ENCODE data around the gene SMAD7. TPM values are rescaled to one million over a fixed set of nuclear protein-coding genes. Genes with fewer than 3 reads are reported as not detected.

Gene SMAD7
- total and polyA plus RNA-seq, 10 of the 15 experiments (the other 5 are each of a cell fraction or from before 2014, with no cell fraction given) = 1.3 to 22.5 (median 8.0) TPM

GRCh38 chr18:48928787-48929186, 22.0 kb downstream of the SMAD7 start (continued):
- TF ChIP-seq ZNF687 (IDR thresholded peaks at IDR 0.05) (peak; percentile 55), CUX1 (IDR thresholded peaks at IDR 0.05; ENCODE audit: insufficient replicate concordance, low read depth, low read length) (no peak), CREM (IDR thresholded peaks at IDR 0.05; ENCODE audit: low read depth) (peak; percentile 55), NBN (IDR thresholded peaks at IDR 0.05) (no peak), ATF3 (IDR thresholded peaks at IDR 0.05; ENCODE audit: borderline replicate concordance, extremely low read depth, low read depth, low read length) (no peak), YY1 (IDR thresholded peaks at IDR 0.05; ENCODE audit: low read depth, low read length) (no peak), CREB1 (IDR thresholded peaks at IDR 0.05; ENCODE audit: low read depth) (peak; percentile 53; the same call in 1 of the 2 replicates), NRF1 (conservative IDR thresholded peaks at IDR 0.05; ENCODE audit: low read depth, low read length) (no peak), TAF1 (IDR thresholded peaks at IDR 0.05; ENCODE audit: borderline replicate concordance, low read depth, low read length) (no peak; the same call in 1 of the 2 replicates), SREBF1 (IDR thresholded peaks at IDR 0.05; ENCODE audit: low read length) (no peak), CBFB (IDR thresholded peaks at IDR 0.05; ENCODE audit: low read depth) (no peak), LARP7 (IDR thresholded peaks at IDR 0.05) (no peak), SP1 (IDR thresholded peaks at IDR 0.05; ENCODE audit: low read depth, low read length) (no peak), MEF2B (IDR thresholded peaks at IDR 0.05; ENCODE audit: partially characterized antibody, poor library complexity, severe bottlenecking) (no peak), MXI1 (IDR thresholded peaks at IDR 0.05; ENCODE audit: low read depth, low read length) (peak; percentile 69), PML (IDR thresholded peaks at IDR 0.05; ENCODE audit: low read length) (0 out of 2 replicates have a peak, but pooled peaks have one; percentile 38), IKZF1 (conservative IDR thresholded peaks at IDR 0.05) (peak; percentile 32; the same call in 1 of the 2 replicates), SUZ12 (IDR thresholded peaks at IDR 0.05; ENCODE audit: unreplicated experiment) (no peak), RUNX3 (IDR thresholded peaks at IDR 0.05; ENCODE audit: low read length) (peak; percentile 52)
